Endothelial cell of umbilical vein (primary cell): ENCODE data around the gene SPEF2.

Experiments used
- JUN ChIP-seq: IDR thresholded peaks from 2 replicates; pipeline ENCODE4 v1.6.1; 2011; ENCODE audit warnings: borderline replicate concordance, low read depth; ENCODE audit not compliant: insufficient read length, insufficient read depth
- POLR2A ChIP-seq: IDR thresholded peaks from 2 replicates; pipeline ENCODE4 v1.6.1; 2012; ENCODE audit warnings: low read depth, mild to moderate bottlenecking, control low read depth, low read length
- TF ChIP-seq, protein P1 (sequence below), 2 donors: IDR thresholded peaks; 1 replicate in 1 of 2; 2 replicates in 1 of 2; pipeline ENCODE4 v1.5.1; 2011; ENCODE audit warnings: low read length in 2 of 2, mild to moderate bottlenecking in 2 of 2, moderate library complexity in 2 of 2, control low read depth in 1 of 2, inconsistent platforms in 1 of 2, low read depth in 1 of 2; ENCODE audit not compliant: insufficient read depth in 1 of 2; ENCODE audit errors: extremely low read depth in 1 of 2

DNA sequence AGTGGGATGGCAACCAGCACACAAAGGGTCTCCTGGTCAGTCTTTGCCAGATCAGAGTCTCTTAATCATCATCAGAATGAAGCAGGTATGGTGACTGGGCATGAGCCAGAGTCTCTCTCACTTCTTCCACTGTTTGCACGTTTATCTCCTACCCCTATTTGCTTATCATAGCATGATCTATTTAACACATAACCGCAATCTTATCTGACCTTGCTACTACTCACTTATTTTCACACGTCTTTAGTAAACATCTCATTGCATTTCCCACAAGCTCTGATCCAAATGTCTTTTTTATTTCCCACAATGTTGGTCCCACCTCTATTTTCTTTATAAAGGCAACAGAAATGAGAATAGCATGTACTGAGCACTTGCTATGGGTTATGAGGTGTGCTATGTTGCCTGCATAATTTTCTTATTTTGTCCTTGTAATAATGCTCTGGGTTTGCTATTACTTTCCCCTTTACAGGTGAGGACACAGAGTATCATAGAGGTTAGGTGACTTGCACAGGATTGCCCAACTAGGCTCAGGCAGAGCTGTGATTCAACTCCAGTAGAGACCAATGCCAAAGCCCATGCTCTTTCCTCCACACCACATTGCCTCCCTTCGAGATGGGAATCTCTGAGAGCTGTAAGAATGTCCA is 199.3 kb downstream of the SPEF2 start:
- TF ChIP-seq, protein P1, sequence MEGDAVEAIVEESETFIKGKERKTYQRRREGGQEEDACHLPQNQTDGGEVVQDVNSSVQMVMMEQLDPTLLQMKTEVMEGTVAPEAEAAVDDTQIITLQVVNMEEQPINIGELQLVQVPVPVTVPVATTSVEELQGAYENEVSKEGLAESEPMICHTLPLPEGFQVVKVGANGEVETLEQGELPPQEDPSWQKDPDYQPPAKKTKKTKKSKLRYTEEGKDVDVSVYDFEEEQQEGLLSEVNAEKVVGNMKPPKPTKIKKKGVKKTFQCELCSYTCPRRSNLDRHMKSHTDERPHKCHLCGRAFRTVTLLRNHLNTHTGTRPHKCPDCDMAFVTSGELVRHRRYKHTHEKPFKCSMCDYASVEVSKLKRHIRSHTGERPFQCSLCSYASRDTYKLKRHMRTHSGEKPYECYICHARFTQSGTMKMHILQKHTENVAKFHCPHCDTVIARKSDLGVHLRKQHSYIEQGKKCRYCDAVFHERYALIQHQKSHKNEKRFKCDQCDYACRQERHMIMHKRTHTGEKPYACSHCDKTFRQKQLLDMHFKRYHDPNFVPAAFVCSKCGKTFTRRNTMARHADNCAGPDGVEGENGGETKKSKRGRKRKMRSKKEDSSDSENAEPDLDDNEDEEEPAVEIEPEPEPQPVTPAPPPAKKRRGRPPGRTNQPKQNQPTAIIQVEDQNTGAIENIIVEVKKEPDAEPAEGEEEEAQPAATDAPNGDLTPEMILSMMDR (IDR thresholded peaks at IDR 0.05; ENCODE audit: extremely low read depth in 1 of 2, insufficient read depth in 1 of 2, low read depth in 1 of 2, low read length in 2 of 2), result no peak
- no peak for TF ChIP-seq POLR2A
- TF ChIP-seq JUN, result no peak
